G401 (cell line): Measurements from ENCODE around the gene PAX2. TPM values are rescaled to one million over a fixed set of nuclear protein-coding genes. Genes with fewer than 3 reads are reported as not detected.
"Not testable (repeated sequence)": the region's sequence is repeated elsewhere in the genome, so short reads cannot be mapped to it uniquely, and the experiment has no call there.

Source experiments
- DNase-seq: peaks from one replicate; pipeline ENCODE4 v3.0.0-alpha.2; 2015; ENCODE audit warnings: low spot score
- in situ Hi-C: cut with HindIII; loops from 2 replicates; pipeline ENCODE4 v1.10.0; 2016; ENCODE audit warnings: low sequenced_read_pairs, mixed read lengths
- total RNA-seq: library from RNA; depleted of rRNA; stranded (reverse); fragments of >200 nt; shearing (Covaris generic); gene quantifications from 2 replicates; pipeline ENCODE4 v1.2.3, GENCODE V29; 2014; rRNA removed

The PAX2 gene
- total RNA-seq: 0.20 and 2.2 TPM in 2 replicates

- DNase-seq: peak; percentile 51
- in situ Hi-C loops: no loop called here
Measured at GRCh38 chr10:100744987-100745881, at the start of gene PAX2. Gene PAX2, plus strand, starts transcription at chr10:100745582. Its CDS starts 679 bp downstream, at chr10:100746261.

GRCh38 chr10:100696477-100696901 lies 48.9 kb upstream of the PAX2 start:
- in situ Hi-C loops: no loop called here
- DNase-seq: no peak

GRCh38 chr10:100697070-100697469 lies 48.3 kb upstream of the PAX2 start:
- in situ Hi-C loops: no loop called here
- no peak for DNase-seq

GRCh38 chr10:100697631-100698030 lies 47.8 kb upstream of the PAX2 start:
- in situ Hi-C loops: no loop called here
- no peak for DNase-seq

GRCh38 chr10:100701704-100702103 lies 43.7 kb upstream of the PAX2 start:
- in situ Hi-C loops, DNase-seq: not testable (repeated sequence)

GRCh38 chr10:100705139-100705538 lies 40.2 kb upstream of the PAX2 start:
- DNase-seq: no peak
- in situ Hi-C loops: no loop called here

GRCh38 chr10:100707261-100707848 lies 38.0 kb upstream of the PAX2 start:
- in situ Hi-C loops: no loop called here
- no peak for DNase-seq

GRCh38 chr10:100709146-100710082 lies 36.0 kb upstream of the PAX2 start:
- DNase-seq: no peak
- in situ Hi-C loops: no loop called here

- DNase-seq: no peak
- in situ Hi-C loops: no loop called here
Measured at GRCh38 chr10:100710151-100710871, 35.1 kb upstream of the PAX2 start.

GRCh38 chr10:100713049-100713858 lies 32.1 kb upstream of the PAX2 start:
- in situ Hi-C loops: no loop called here
- no peak for DNase-seq

- in situ Hi-C loops: no loop called here
- no peak for DNase-seq
Measured at GRCh38 chr10:100713859-100714565, 31.4 kb upstream of the PAX2 start.

GRCh38 chr10:100714566-100714950 lies 30.8 kb upstream of the PAX2 start:
- in situ Hi-C loops: no loop called here
- DNase-seq: no peak

GRCh38 chr10:100715101-100715444 lies 30.3 kb upstream of the PAX2 start:
- in situ Hi-C loops: no loop called here
- DNase-seq: no peak

GRCh38 chr10:100715445-100716385 lies 29.7 kb upstream of the PAX2 start:
- DNase-seq: no peak
- in situ Hi-C loops: no loop called here

GRCh38 chr10:100717166-100717565 lies 28.2 kb upstream of the PAX2 start:
- no peak for DNase-seq
- in situ Hi-C loops: no loop called here

GRCh38 chr10:100718197-100718742 lies 27.1 kb upstream of the PAX2 start:
- no peak for DNase-seq
- in situ Hi-C loops: no loop called here
